AG04450 (cell line): Measurements from ENCODE around the gene TCF7L1. TPM values are rescaled to one million over a fixed set of nuclear protein-coding genes. Genes with fewer than 3 reads are reported as not detected.

Experiments used
- CTCF ChIA-PET: fragments of 300-600, 350-600 bp; formaldehyde crosslinking; extraction: SDS; loops from one replicate; lab custom pipeline; 2022; ENCODE audit warnings: antibody characterized with exemption, inconsistent platforms; lab: Charles Lee
- POLR2A ChIA-PET: fragments of 350-600 bp; formaldehyde crosslinking; extraction: SDS; loops from one replicate; lab custom pipeline; 2021; ENCODE audit warnings: antibody characterized with exemption, inconsistent platforms; lab: Yijun Ruan, JAX
- DNase-seq: peaks from one replicate; pipeline ENCODE4 v3.0.0-alpha.2; 2011; ENCODE audit warnings: low read depth, low spot score
- H3K27ac ChIP-seq: one replicate; pipeline ENCODE4 v1.5.1; 2012; ENCODE audit warnings: low read depth, low read length, control low read depth
- H3K27me3 ChIP-seq: one replicate; pipeline ENCODE4 v1.6.0; 2012; ENCODE audit warnings: low read length; ENCODE audit not compliant: control insufficient read depth, insufficient read depth
- H3K4me3 ChIP-seq: 2 replicates; pipeline ENCODE4 v1.5.1; 2011; ENCODE audit warnings: mild to moderate bottlenecking, low read depth, low read length, control low read depth
- H3K9me3 ChIP-seq: 2 replicates; pipeline ENCODE4 v1.5.1; 2012; ENCODE audit warnings: low read length; ENCODE audit not compliant: control insufficient read depth, insufficient read depth
- CTCF ChIP-seq: IDR thresholded peaks from 2 replicates; pipeline ENCODE4 v1.5.1; 2011; ENCODE audit warnings: low read depth, low read length, control low read depth, inconsistent platforms
- polyA plus RNA-seq: library from polyadenylated mRNA; depleted of rRNA; stranded (reverse); fragments of >200 nt; gene quantifications from 2 replicates; pipeline ENCODE4 v1.2.3, GENCODE V29; 2011

The TCF7L1 gene
- polyA plus RNA-seq, 1 experiment, result 2.7 TPM

GRCh38 chr2:85276571-85277118 is 143.5 kb downstream of the TCF7L1 start:
- H3K9me3 ChIP-seq, result no peaks in the 10 kb centered on the region; the same call in 1 of the 2 replicates
- H3K27me3 ChIP-seq, result no peaks in the 10 kb centered on the region

DNA sequence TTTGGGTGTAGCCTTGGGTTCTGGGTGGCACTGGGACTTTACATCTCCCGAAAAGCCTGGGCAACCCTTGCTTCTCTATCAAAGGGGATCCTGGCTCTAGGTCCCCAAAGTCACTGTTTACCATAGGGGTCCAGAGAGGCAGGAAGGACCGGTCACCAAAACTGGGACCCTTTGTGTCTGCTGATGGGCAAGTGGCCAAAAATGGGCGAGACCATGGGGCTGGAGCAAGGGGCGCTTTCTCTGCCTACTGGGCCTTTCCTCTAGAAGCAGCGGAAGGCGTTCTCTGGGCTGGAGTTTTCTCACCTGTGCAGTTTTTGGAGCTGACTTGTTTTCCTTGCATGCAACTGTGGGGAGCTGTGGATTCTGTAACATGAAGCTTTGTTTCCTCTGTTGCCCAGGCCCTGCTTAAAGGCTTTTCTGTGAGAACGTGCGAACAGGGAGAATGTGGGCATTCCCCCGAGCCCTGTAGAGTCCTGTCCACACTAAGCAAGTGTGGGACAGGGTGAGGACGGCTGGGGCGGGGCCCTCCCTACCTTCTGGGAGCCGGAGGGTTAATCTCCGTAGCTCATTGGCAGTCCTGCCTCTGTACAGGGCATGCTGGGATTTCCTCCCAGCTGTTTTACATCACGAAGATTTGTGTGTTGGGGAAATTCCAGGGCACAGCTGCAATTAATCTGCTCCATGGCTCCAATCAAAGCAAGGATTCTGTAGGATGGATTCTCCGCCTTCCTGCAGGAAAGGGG is 144.4 kb downstream of the TCF7L1 start:
- Histone ChIP-seq H3K27me3 (no peaks in the 10 kb centered on the region), H3K4me3 (peak overlapping the region; percentile 34), H3K9me3 (no peaks in the 10 kb centered on the region; the same call in 1 of the 2 replicates), H3K27ac (peak overlapping the region; percentile 96)
- DNase-seq, result peak; percentile 85
- POLR2A ChIA-PET, result interaction anchor here (0.5 to 2.1 kb wide), 8 partner anchors 11 to 144 kb away, joined by 3 to 17 read pairs (median 8); partner anchors contain the start of gene TCF7L1
- CTCF ChIA-PET, result interaction anchor here (1.4 to 2.6 kb wide), 2 partner anchors 12 to 211 kb away, joined by 6 to 12 read pairs; no protein-coding TSS in a partner anchor
- no peak for TF ChIP-seq CTCF

More at GRCh38 chr2:85276571-85277118, 143.5 kb downstream of the TCF7L1 start:
- ChIA-PET POLR2A (interaction anchor here (0.7 to 2.1 kb wide), 2 partner anchors 28 to 143 kb away, joined by 5 to 10 read pairs; partner anchors contain the start of gene TCF7L1), CTCF (interaction anchor here (1.1 to 2.6 kb wide), 3 partner anchors 11 to 210 kb away, joined by 3 to 12 read pairs (median 4); no protein-coding TSS in a partner anchor)
- H3K27ac ChIP-seq, result peak overlapping the region; percentile 96
- TF ChIP-seq CTCF, result no peak
- no peak for DNase-seq
- no peak overlapping the region for H3K4me3 ChIP-seq

DNA sequence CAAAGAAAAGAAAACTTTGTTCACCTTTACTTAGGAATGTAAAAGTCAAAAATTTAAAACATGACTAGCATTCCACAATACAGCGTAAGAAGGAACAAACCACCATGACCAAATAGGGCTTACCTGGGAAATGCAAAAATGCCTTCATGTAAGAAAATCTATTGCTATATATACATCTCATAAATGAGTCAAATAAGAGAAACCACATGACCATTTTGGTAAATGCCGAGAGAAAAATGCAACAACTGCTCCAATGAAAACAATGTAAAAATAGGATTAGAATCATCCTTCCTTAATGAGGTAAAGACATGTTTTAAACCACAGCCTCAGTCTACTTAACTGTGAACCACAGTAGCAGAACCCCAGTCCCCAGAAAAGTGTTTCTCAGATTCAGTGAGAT is 145.2 kb downstream of the TCF7L1 start:
- Histone ChIP-seq H3K27ac (peak overlapping the region; percentile 96), H3K9me3 (no peaks in the 10 kb centered on the region; the same call in 1 of the 2 replicates), H3K4me3 (no peak overlapping the region; the same call in none of the 2 replicates), H3K27me3 (no peaks in the 10 kb centered on the region)
- TF ChIP-seq CTCF, result no peak
- DNase-seq, result peak; percentile 55
- POLR2A ChIA-PET, result interaction anchor here (1.0 to 2.1 kb wide), 4 partner anchors 21 to 145 kb away, joined by 4 to 17 read pairs (median 8); partner anchors contain the start of gene TCF7L1
- CTCF ChIA-PET, result interaction anchor here (1.4 to 2.6 kb wide), 2 partner anchors 12 to 212 kb away, joined by 6 to 12 read pairs; no protein-coding TSS in a partner anchor

GRCh38 chr2:85281553-85281952 is 148.4 kb downstream of the TCF7L1 start:
- no peaks in the 10 kb centered on the region for H3K27me3 ChIP-seq
- CTCF ChIA-PET, result interaction anchor here (1.0 to 7.4 kb wide), 4 partner anchors 15 to 264 kb away, joined by 3 to 108 read pairs (median 5); no protein-coding TSS in a partner anchor
- POLR2A ChIA-PET, result no interaction called here
- H3K9me3 ChIP-seq, result no peaks in the 10 kb centered on the region
- TF ChIP-seq CTCF, result no peak
- no peak overlapping the region for H3K27ac ChIP-seq
- H3K4me3 ChIP-seq, result no peak overlapping the region
- no peak for DNase-seq
